Measurements from ENCODE around the gene CHST9. TPM values are rescaled to one million over a fixed set of nuclear protein-coding genes. Genes with fewer than 3 reads are reported as not detected.

CHST9 gene
- total and polyA plus RNA-seq, 2 of the 4 experiments (the other 2 are of a cell fraction): not detected

DNA sequence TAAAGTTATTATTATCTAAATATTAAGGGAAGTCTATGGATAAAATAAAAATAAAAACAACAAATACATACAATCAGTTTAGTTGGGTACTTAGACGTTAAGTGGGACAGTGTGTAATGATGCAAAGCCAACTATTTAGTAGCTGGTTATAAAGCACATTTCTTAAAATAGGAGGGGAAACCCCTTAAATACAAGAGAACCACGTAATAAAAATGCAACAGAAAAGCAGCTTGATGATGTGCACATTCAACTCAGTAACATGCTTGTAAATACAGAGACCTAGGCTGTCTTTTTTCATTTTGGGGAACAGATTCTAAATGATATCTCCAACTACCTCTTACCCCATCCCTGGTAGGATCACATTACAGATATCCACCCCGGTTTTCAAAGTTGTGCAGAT lies 185.3 kb downstream of the CHST9 start:
- Histone ChIP-seq H3K4me2 (ENCODE audit: low read depth, low read length) (no peak overlapping the region), H3K9me1 (ENCODE audit: insufficient read depth, low read length) (no peaks in the 10 kb centered on the region), H3K79me1 (ENCODE audit: low read depth in 1 of 2, low read length in 2 of 2) (no peaks in the 10 kb centered on the region), H3K36me3 (ENCODE audit: control insufficient read depth, insufficient read depth, low read length) (no peaks in the 10 kb centered on the region), H3K27me3 (ENCODE audit: control insufficient read depth, insufficient read depth, low read length) (no peaks in the 10 kb centered on the region), H2BK120ac (ENCODE audit: low read depth, low read length) (no peak overlapping the region), H4K20me1 (ENCODE audit: insufficient read depth, low read length) (no peaks in the 10 kb centered on the region), H3K9ac (ENCODE audit: low read depth, low read length) (no peak overlapping the region), H3K14ac (replicated peaks; ENCODE audit: low read depth, low read length) (no peak overlapping the region), H3K56ac (ENCODE audit: extremely low read depth, insufficient read depth, low read length) (no peak overlapping the region), H2AK5ac (ENCODE audit: low read depth, low read length) (no peak overlapping the region), H2AFZ (replicated peaks; ENCODE audit: low read length, poor library complexity) (no peak overlapping the region), H3K18ac (ENCODE audit: low read depth, low read length) (no peak overlapping the region), H2BK5ac (ENCODE audit: low read depth, low read length, poor library complexity, severe bottlenecking) (no peak overlapping the region), H4K8ac (ENCODE audit: low read depth in 2 of 2, low read length in 2 of 2) (no peak overlapping the region), H4K5ac (ENCODE audit: low read depth, low read length) (no peak overlapping the region), H3K23ac (ENCODE audit: low read depth, low read length) (no peak overlapping the region), H3K4me3 (ENCODE audit: insufficient read depth, low read depth, low read length) (no peak overlapping the region), H2AK9ac (replicated peaks; ENCODE audit: low read depth, low read length, poor library complexity) (no peak overlapping the region), H3K4ac (ENCODE audit: low read depth, low read length) (no peak overlapping the region), H3K4me1 (ENCODE audit: control insufficient read depth, insufficient read depth, low read length) (no peaks in the 10 kb centered on the region), H3K9me3 (ENCODE audit: control insufficient read depth, insufficient read depth, low read length) (no peaks in the 10 kb centered on the region), H4K91ac (ENCODE audit: insufficient read depth, low read depth, low read length) (no peak overlapping the region), H3K27ac (ENCODE audit: insufficient read depth, low read length) (no peak overlapping the region), H2BK15ac (ENCODE audit: low read depth, low read length) (no peak overlapping the region), H2BK20ac (ENCODE audit: low read depth, low read length) (no peak overlapping the region)
- intact Hi-C loops (cut with micrococcal nuclease): loop anchor here (5.0 to 10.0 kb wide), 2 partner anchors 615 to 692 kb away; no protein-coding TSS in a partner anchor
- POLR2A ChIA-PET (ENCODE audit: unreplicated experiment): no interaction called here
- DNase-seq (no peak), ATAC-seq (ENCODE audit: low read depth) (no peak)
- TF ChIP-seq FOS (IDR thresholded peaks at IDR 0.05; ENCODE audit: low read depth, low read length) (no peak), RAD21 (IDR thresholded peaks at IDR 0.05; ENCODE audit: low read length) (no peak)
- dilution Hi-C loops (cut with HindIII; ENCODE audit: low sequenced_read_pairs, unreplicated experiment): no loop called here
- CTCF ChIA-PET: no interaction called here
- no TSS peak for BruUV-seq (replicated peaks)
- WGBS, 2 experiments (ENCODE audit: extremely low coverage in 2 of 2, insufficient read length in 1 of 2): no CpG with 5 or more reads among the region's 3 CpGs
- in situ Hi-C loops (cut with MboI; ENCODE audit: low sequenced_read_pairs): no loop called here

All from IMR-90 (cell line).